ENCODE data around the gene ARID4B. TPM values are rescaled to one million over a fixed set of nuclear protein-coding genes. Genes with fewer than 3 reads are reported as not detected.

ARID4B gene
- total and polyA plus RNA-seq, 2 of the 13 experiments (the other 11 are each of a cell fraction or from before 2014, with no cell fraction given), result 9.7 to 24.6 TPM

DNA sequence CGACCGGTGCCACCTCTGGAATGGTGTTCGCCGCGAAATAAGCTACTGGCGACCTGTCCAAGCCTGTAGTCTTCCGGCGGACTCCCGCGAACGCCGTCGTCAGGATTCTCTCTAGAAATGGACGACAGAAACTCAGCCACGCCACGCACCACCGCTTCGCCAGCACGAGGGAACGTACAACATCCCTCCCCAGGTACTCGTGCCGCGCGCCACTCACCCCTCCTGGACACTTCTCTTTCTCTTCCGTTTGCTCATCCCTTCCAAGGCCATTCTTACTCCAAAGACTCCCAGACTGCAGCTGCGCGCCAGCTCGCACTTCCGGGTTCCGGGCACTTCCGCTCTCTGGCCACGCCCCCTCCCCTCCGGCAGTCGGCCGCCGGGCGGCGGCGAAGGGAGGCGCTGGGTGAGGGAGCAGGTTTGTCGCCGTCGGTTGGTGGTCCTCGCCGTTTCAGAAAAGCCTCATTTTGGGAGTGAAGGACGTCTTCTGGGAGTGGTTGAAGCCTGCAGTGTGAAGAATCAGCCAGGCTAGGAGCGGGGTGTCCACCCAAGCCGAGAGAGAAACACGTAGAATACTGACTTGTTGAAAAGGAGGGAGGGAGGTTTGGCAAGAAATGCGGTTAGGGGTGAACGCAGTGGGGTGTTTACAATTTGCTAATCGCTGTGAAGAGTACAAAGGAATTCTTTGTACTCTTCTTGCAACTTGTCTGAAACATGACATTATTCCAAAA, 166.9 kb downstream of the ARID4B start, which contains the start of gene RBM34 (continued):
- TF ChIP-seq FOXM1 (CRISPR knock-in tag; IDR thresholded peaks at IDR 0.05), result 0 out of 2 replicates have a peak, but pooled peaks have one; percentile 45
- no peak; the same call in 1 of the 2 replicates for TF ChIP-seq HDAC1 (CRISPR knock-in tag; IDR thresholded peaks at IDR 0.05)
- TF ChIP-seq KDM5A (IDR thresholded peaks at IDR 0.05; ENCODE audit: borderline replicate concordance, low read length), result peak; percentile 50; the same call in 1 of the 2 replicates
- TF ChIP-seq ZNF83 (CRISPR knock-in tag; IDR thresholded peaks at IDR 0.05; ENCODE audit: borderline replicate concordance), result peak; percentile 76; the same call in 1 of the 2 replicates
- TF ChIP-seq, protein P1, sequence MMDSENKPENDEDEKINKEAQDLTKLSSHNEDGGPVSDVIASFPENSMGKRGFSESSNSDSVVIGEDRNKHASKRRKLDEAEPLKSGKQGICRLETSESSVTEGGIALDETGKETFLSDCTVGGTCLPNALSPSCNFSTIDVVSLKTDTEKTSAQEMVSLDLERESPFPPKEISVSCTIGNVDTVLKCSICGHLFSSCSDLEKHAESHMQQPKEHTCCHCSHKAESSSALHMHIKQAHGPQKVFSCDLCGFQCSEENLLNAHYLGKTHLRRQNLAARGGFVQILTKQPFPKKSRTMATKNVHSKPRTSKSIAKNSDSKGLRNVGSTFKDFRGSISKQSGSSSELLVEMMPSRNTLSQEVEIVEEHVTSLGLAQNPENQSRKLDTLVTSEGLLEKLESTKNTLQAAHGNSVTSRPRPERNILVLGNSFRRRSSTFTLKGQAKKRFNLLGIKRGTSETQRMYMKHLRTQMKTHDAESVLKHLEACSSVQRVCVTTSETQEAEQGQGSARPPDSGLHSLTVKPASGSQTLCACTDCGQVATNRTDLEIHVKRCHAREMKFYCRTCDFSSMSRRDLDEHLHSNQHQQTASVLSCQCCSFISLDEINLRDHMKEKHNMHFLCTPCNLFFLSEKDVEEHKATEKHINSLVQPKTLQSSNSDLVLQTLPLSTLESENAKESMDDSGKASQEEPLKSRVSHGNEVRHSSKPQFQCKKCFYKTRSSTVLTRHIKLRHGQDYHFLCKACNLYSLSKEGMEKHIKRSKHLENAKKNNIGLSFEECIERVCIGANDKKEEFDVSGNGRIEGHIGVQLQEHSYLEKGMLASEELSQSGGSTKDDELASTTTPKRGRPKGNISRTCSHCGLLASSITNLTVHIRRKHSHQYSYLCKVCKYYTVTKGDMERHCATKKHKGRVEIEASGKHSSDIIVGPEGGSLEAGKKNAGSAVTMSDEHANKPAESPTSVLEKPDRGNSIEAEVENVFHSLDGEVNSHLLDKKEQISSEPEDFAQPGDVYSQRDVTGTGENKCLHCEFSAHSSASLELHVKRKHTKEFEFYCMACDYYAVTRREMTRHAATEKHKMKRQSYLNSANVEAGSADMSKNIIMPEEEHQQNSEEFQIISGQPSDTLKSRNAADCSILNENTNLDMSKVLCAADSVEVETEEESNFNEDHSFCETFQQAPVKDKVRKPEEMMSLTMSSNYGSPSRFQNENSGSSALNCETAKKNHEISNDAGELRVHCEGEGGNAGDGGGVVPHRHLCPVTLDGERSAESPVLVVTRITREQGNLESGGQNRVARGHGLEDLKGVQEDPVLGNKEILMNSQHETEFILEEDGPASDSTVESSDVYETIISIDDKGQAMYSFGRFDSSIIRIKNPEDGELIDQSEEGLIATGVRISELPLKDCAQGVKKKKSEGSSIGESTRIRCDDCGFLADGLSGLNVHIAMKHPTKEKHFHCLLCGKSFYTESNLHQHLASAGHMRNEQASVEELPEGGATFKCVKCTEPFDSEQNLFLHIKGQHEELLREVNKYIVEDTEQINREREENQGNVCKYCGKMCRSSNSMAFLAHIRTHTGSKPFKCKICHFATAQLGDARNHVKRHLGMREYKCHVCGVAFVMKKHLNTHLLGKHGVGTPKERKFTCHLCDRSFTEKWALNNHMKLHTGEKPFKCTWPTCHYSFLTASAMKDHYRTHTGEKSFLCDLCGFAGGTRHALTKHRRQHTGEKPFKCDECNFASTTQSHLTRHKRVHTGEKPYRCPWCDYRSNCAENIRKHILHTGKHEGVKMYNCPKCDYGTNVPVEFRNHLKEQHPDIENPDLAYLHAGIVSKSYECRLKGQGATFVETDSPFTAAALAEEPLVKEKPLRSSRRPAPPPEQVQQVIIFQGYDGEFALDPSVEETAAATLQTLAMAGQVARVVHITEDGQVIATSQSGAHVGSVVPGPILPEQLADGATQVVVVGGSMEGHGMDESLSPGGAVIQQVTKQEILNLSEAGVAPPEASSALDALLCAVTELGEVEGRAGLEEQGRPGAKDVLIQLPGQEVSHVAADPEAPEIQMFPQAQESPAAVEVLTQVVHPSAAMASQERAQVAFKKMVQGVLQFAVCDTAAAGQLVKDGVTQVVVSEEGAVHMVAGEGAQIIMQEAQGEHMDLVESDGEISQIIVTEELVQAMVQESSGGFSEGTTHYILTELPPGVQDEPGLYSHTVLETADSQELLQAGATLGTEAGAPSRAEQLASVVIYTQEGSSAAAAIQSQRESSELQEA (CRISPR knock-in tag; IDR thresholded peaks at IDR 0.05; ENCODE audit: not compliant biosample characterization), result peak; percentile 86
- peak; percentile 81 for TF ChIP-seq TAF15 (IDR thresholded peaks at IDR 0.05; ENCODE audit: low read depth, low read length, poor library complexity, severe bottlenecking)
- TF ChIP-seq, protein P2, sequence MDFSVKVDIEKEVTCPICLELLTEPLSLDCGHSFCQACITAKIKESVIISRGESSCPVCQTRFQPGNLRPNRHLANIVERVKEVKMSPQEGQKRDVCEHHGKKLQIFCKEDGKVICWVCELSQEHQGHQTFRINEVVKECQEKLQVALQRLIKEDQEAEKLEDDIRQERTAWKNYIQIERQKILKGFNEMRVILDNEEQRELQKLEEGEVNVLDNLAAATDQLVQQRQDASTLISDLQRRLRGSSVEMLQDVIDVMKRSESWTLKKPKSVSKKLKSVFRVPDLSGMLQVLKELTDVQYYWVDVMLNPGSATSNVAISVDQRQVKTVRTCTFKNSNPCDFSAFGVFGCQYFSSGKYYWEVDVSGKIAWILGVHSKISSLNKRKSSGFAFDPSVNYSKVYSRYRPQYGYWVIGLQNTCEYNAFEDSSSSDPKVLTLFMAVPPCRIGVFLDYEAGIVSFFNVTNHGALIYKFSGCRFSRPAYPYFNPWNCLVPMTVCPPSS (IDR thresholded peaks at IDR 0.05), result no peak
- no peak for TF ChIP-seq ZNF740 (CRISPR knock-in tag; IDR thresholded peaks at IDR 0.05)
- TF ChIP-seq RBAK (CRISPR knock-in tag; IDR thresholded peaks at IDR 0.05), result no peak
- peak; percentile 97 for TF ChIP-seq MAX (IDR thresholded peaks at IDR 0.05)
- TF ChIP-seq HIVEP1 (CRISPR knock-in tag; IDR thresholded peaks at IDR 0.05), result peak; percentile 68
- TF ChIP-seq ZNF484 (CRISPR knock-in tag; IDR thresholded peaks at IDR 0.05; ENCODE audit: borderline replicate concordance, low read depth), result no peak
- TF ChIP-seq RELA (CRISPR knock-in tag; IDR thresholded peaks at IDR 0.05), result peak; percentile 49; the same call in 1 of the 2 replicates
- TF ChIP-seq ZNF816 (CRISPR knock-in tag; IDR thresholded peaks at IDR 0.05; ENCODE audit: borderline replicate concordance), result peak; percentile 82; the same call in 1 of the 2 replicates
- TF ChIP-seq RARA (CRISPR knock-in tag; IDR thresholded peaks at IDR 0.05), result peak; percentile 53; the same call in 1 of the 2 replicates
- TF ChIP-seq, protein P3, sequence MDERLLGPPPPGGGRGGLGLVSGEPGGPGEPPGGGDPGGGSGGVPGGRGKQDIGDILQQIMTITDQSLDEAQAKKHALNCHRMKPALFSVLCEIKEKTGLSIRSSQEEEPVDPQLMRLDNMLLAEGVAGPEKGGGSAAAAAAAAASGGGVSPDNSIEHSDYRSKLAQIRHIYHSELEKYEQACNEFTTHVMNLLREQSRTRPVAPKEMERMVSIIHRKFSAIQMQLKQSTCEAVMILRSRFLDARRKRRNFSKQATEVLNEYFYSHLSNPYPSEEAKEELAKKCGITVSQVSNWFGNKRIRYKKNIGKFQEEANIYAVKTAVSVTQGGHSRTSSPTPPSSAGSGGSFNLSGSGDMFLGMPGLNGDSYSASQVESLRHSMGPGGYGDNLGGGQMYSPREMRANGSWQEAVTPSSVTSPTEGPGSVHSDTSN (CRISPR knock-in tag; IDR thresholded peaks at IDR 0.05), result no peak

All from HepG2 (cell line).